ENCODE data around the gene CNIH4. TPM values are rescaled to one million over a fixed set of nuclear protein-coding genes. Genes with fewer than 3 reads are reported as not detected.
"Not testable (repeated sequence)": the region's sequence is repeated elsewhere in the genome, so short reads cannot be mapped to it uniquely, and the experiment has no call there.

Gene CNIH4
- total RNA-seq (2021) (86.2 and 93.8 TPM in 2 replicates), Bru-seq, nascent RNA (percentile 85 among the genes with signal in this experiment), BruChase-seq, experiment 1, labeled RNA remaining after a 2-hour chase (percentile 92 among the genes with signal in this experiment), BruChase-seq, experiment 2, labeled RNA remaining after a 6-hour chase (percentile 87 among the genes with signal in this experiment)
- long read RNA-seq, full-length matches to known transcripts, result 356 of 558 reads
- long read RNA-seq, partial matches to known transcripts, result 167 of 558 reads
- long read RNA-seq, other reads (novel, unspliced or antisense), result 35 of 558 reads

GRCh38 chr1:224356685-224357625, at the start of gene CNIH4:
TSS of gene CNIH4 (plus strand) at chr1:224356879. CDS start at chr1:224356925, 46 bp downstream.
- no peaks in the 10 kb centered on the region for H3K9me2 ChIP-seq (ENCODE audit: insufficient read depth)
- H3K4me1 ChIP-seq (replicated peaks; ENCODE audit: insufficient read depth), result peaks cover 14% of the 10 kb centered on the region
- H3K9me3 ChIP-seq (ENCODE audit: insufficient read depth, low read depth), result no peaks in the 10 kb centered on the region
- peaks cover 4% of the 10 kb centered on the region; the same call in 1 of the 2 replicates for H4K20me1 ChIP-seq (ENCODE audit: insufficient read depth)
- peak within 1 kb of the TSS; percentile 64 for H3K4me3 ChIP-seq
- H3F3A ChIP-seq (ENCODE audit: insufficient read depth, low read depth), result peaks cover 5% of the 10 kb centered on the region; the same call in 1 of the 2 replicates
- H3K79me2 ChIP-seq (ENCODE audit: low read depth), result peaks cover 49% of the 10 kb centered on the region
- peak within 1 kb of the TSS; percentile 47 for H3K27ac ChIP-seq
- intact Hi-C loops (cut with micrococcal nuclease; ENCODE audit: unreplicated experiment), result loop anchor here (1.0 kb wide), 1 partner anchor 27 kb away; the partner anchor contains the start of gene NVL
- H3K4me2 ChIP-seq, result peak within 1 kb of the TSS; percentile 89
- TF ChIP-seq EZH2 (IDR thresholded peaks at IDR 0.05; ENCODE audit: low read depth) (no peak), CTCF (conservative IDR thresholded peaks at IDR 0.05) (no peak)
- H3K27me3 ChIP-seq (ENCODE audit: insufficient read depth, low read depth), result no peaks in the 10 kb centered on the region
- H2AFZ ChIP-seq, result peak within 1 kb of the TSS; percentile 91
- DNase-seq, result peak; percentile 92
- ChIA-PET CTCF (interaction anchor here (0.5 kb wide), 1 partner anchor 42 kb away, joined by 3 read pairs; no protein-coding TSS in a partner anchor), POLR2A (ENCODE audit: unreplicated experiment) (interaction anchor here (0.6 to 0.7 kb wide), 2 partner anchors 22 to 236 kb away, joined by 4 to 9 read pairs; no protein-coding TSS in a partner anchor)
- BruUV-seq (replicated peaks), result no TSS peak
- no peaks in the 10 kb centered on the region for H3K36me3 ChIP-seq (ENCODE audit: low read depth)

- intact Hi-C loops (cut with micrococcal nuclease; ENCODE audit: unreplicated experiment), result no loop called here
- Histone ChIP-seq H3K27ac (no peak overlapping the region), H3K36me3 (ENCODE audit: low read depth) (peaks cover 31% of the 10 kb centered on the region), H3F3A (ENCODE audit: insufficient read depth, low read depth) (peaks cover 29% of the 10 kb centered on the region; the same call in 1 of the 2 replicates), H3K27me3 (ENCODE audit: insufficient read depth, low read depth) (no peaks in the 10 kb centered on the region), H4K20me1 (ENCODE audit: insufficient read depth) (no peaks in the 10 kb centered on the region), H3K4me1 (replicated peaks; ENCODE audit: insufficient read depth) (peaks cover 16% of the 10 kb centered on the region), H3K9me2 (ENCODE audit: insufficient read depth) (no peaks in the 10 kb centered on the region), H3K4me3 (no peak overlapping the region), H3K79me2 (ENCODE audit: low read depth) (no peaks in the 10 kb centered on the region; the same call in 1 of the 2 replicates), H3K4me2 (no peak overlapping the region), H2AFZ (no peak overlapping the region), H3K9me3 (ENCODE audit: insufficient read depth, low read depth) (no peaks in the 10 kb centered on the region; the same call in 1 of the 2 replicates)
- BruUV-seq (replicated peaks), result no TSS peak
- no peak for DNase-seq
- POLR2A ChIA-PET (ENCODE audit: unreplicated experiment), result no interaction called here
- CTCF ChIA-PET, result interaction anchor here (0.6 kb wide), 1 partner anchor 257 kb away, joined by 9 read pairs; no protein-coding TSS in a partner anchor
- TF ChIP-seq CTCF (conservative IDR thresholded peaks at IDR 0.05), result no peak
These were observed 48.6 kb upstream of the CNIH4 start for GRCh38 chr1:224308064-224308463.

GRCh38 chr1:224311503-224311902, 45.2 kb upstream of the CNIH4 start:
- DNase-seq; POLR2A ChIA-PET (ENCODE audit: unreplicated experiment); CTCF ChIA-PET: not testable (repeated sequence)

More at GRCh38 chr1:224311503-224311902, 45.2 kb upstream of the CNIH4 start:
- H3K4me1 ChIP-seq (replicated peaks; ENCODE audit: insufficient read depth); H3K9me2 ChIP-seq (ENCODE audit: insufficient read depth); BruUV-seq (replicated peaks); H3K4me3 ChIP-seq; H3K9me3 ChIP-seq (ENCODE audit: insufficient read depth, low read depth); H3K79me2 ChIP-seq (ENCODE audit: low read depth); H3K27me3 ChIP-seq (ENCODE audit: insufficient read depth, low read depth); H3K4me2 ChIP-seq; intact Hi-C loops (cut with micrococcal nuclease; ENCODE audit: unreplicated experiment); H3K27ac ChIP-seq; H2AFZ ChIP-seq; H4K20me1 ChIP-seq (ENCODE audit: insufficient read depth); H3F3A ChIP-seq (ENCODE audit: insufficient read depth, low read depth): not testable (repeated sequence)
- peaks cover 25% of the 10 kb centered on the region for H3K36me3 ChIP-seq (ENCODE audit: low read depth)

All from PC-9 (cell line).